Limb (tissue), 2 donors: ENCODE data around the gene C4B.
"Not testable (repeated sequence)": the region's sequence is repeated elsewhere in the genome, so short reads cannot be mapped to it uniquely, and the experiment has no call there.

Source experiments
- DNase-seq, 2 donors: peaks; one replicate each; pipeline ENCODE4 v3.0.0-alpha.2; 2016; ENCODE audit errors: extremely low spot score in 2 of 2

Gene C4B

GRCh38 chr6:32050562-32050961 is 36.0 kb downstream of the C4B start:
- DNase-seq: no peak

GRCh38 chr6:32052626-32053025 is 38.0 kb downstream of the C4B start:
- not testable (repeated sequence) for DNase-seq

GRCh38 chr6:32053314-32053713 is 38.7 kb downstream of the C4B start:
- DNase-seq: not testable (repeated sequence)

- not testable (repeated sequence) for DNase-seq
Observed at GRCh38 chr6:32055756-32056155, 41.2 kb downstream of the C4B start.

- no peak for DNase-seq
Observed at GRCh38 chr6:32056254-32056653, 41.7 kb downstream of the C4B start.

GRCh38 chr6:32057966-32058365 is 43.4 kb downstream of the C4B start:
- no peak for DNase-seq

- no peak for DNase-seq
Observed at GRCh38 chr6:32058511-32058963, 43.9 kb downstream of the C4B start.

- DNase-seq: no peak
Observed at GRCh38 chr6:32060966-32061655, 46.5 kb downstream of the C4B start.

GRCh38 chr6:32064706-32065105 is 50.1 kb downstream of the C4B start:
- DNase-seq: no peak

- DNase-seq: not testable (repeated sequence)
Observed at GRCh38 chr6:32067521-32067920, 52.9 kb downstream of the C4B start.

GRCh38 chr6:32068315-32068714 is 53.7 kb downstream of the C4B start:
- DNase-seq: not testable (repeated sequence)

- DNase-seq: no peak
Observed at GRCh38 chr6:32068867-32069266, 54.3 kb downstream of the C4B start.

- no peak for DNase-seq
Observed at GRCh38 chr6:32069460-32069859, 54.9 kb downstream of the C4B start.

GRCh38 chr6:32069878-32070515 is 55.4 kb downstream of the C4B start:
- no peak for DNase-seq

- peak; percentile 54 to 72 for DNase-seq
Observed at GRCh38 chr6:32070814-32071543, 56.4 kb downstream of the C4B start.

GRCh38 chr6:32073101-32073500 is 58.5 kb downstream of the C4B start:
- DNase-seq: peak; percentile 61 to 64

GRCh38 chr6:32073613-32074012 is 59.0 kb downstream of the C4B start:
- DNase-seq: no peak

- no peak for DNase-seq
Observed at GRCh38 chr6:32074996-32075532, 60.5 kb downstream of the C4B start.

- no peak for DNase-seq
Observed at GRCh38 chr6:32075781-32076180, 61.2 kb downstream of the C4B start.

- DNase-seq: peak in 1 of 2 donors; percentile 67
Observed at GRCh38 chr6:32076321-32076809, 61.8 kb downstream of the C4B start.

- DNase-seq: no peak
Observed at GRCh38 chr6:32079566-32080290, 65.1 kb downstream of the C4B start.
